Mesendoderm (in vitro differentiated cells): ENCODE data around the gene ICA1.

Source experiments
- DNase-seq: peaks from one replicate; pipeline ENCODE4 v3.0.0; 2013
- H2AK5ac ChIP-seq: 2 replicates; pipeline ENCODE4 v1.6.1; 2013; ENCODE audit warnings: low read length, inconsistent platforms
- H2BK120ac ChIP-seq: 2 replicates; pipeline ENCODE4 v1.6.1; 2013; ENCODE audit warnings: low read depth, mild to moderate bottlenecking, low read length, moderate library complexity, mixed read lengths
- H2BK15ac ChIP-seq: replicated peaks from 2 replicates; pipeline ENCODE4 v1.6.1; 2013; ENCODE audit warnings: low read depth, mild to moderate bottlenecking, moderate library complexity
- H2BK5ac ChIP-seq: 2 replicates; pipeline ENCODE4 v1.6.1; 2013; ENCODE audit warnings: low read length, inconsistent platforms
- H3K18ac ChIP-seq: 2 replicates; pipeline ENCODE4 v1.6.1; 2013; ENCODE audit warnings: mild to moderate bottlenecking, low read length, mixed read lengths
- H3K23ac ChIP-seq: one replicate; pipeline ENCODE4 v1.6.1; 2013; ENCODE audit warnings: low read length
- H3K27ac ChIP-seq: 2 replicates; pipeline ENCODE4 v1.5.1; 2013; ENCODE audit warnings: low read depth, mild to moderate bottlenecking, inconsistent platforms, low read length, moderate library complexity
- H3K27me3 ChIP-seq: 2 replicates; pipeline ENCODE4 v1.6.1; 2013; ENCODE audit warnings: low read length, control low read depth, mild to moderate bottlenecking, inconsistent platforms; ENCODE audit not compliant: insufficient read depth, poor library complexity
- H3K36me3 ChIP-seq: 2 replicates; pipeline ENCODE4 v1.6.1; 2013; ENCODE audit warnings: low read length, inconsistent platforms; ENCODE audit not compliant: control insufficient read depth, insufficient read depth
- H3K4ac ChIP-seq: one replicate; pipeline ENCODE4 v1.6.1; 2013; ENCODE audit warnings: low read depth, mild to moderate bottlenecking, low read length, moderate library complexity
- H3K4me1 ChIP-seq: 2 replicates; pipeline ENCODE4 v1.6.1; 2013; ENCODE audit warnings: low read depth, low read length, inconsistent platforms; ENCODE audit not compliant: control insufficient read depth
- H3K4me2 ChIP-seq: 2 replicates; pipeline ENCODE4 v1.6.1; 2013; ENCODE audit warnings: low read length
- H3K4me3 ChIP-seq: 2 replicates; pipeline ENCODE4 v1.5.1; 2013; ENCODE audit warnings: mild to moderate bottlenecking, low read length
- H3K56ac ChIP-seq: one replicate; pipeline ENCODE4 v1.6.1; 2013; ENCODE audit warnings: low read length
- H3K79me1 ChIP-seq: 2 replicates; pipeline ENCODE4 v1.6.1; 2013; ENCODE audit warnings: low read length, inconsistent platforms
- H3K79me2 ChIP-seq: 2 replicates; pipeline ENCODE4 v1.6.1; 2013; ENCODE audit warnings: mild to moderate bottlenecking, low read length; ENCODE audit not compliant: control insufficient read depth, insufficient read depth
- H3K9ac ChIP-seq: 2 replicates; pipeline ENCODE4 v1.6.1; 2013; ENCODE audit warnings: low read length, inconsistent platforms
- H4K5ac ChIP-seq: one replicate; pipeline ENCODE4 v1.6.1; 2013; ENCODE audit warnings: low read length
- H4K8ac ChIP-seq: one replicate; pipeline ENCODE4 v1.6.1; 2013; ENCODE audit warnings: low read depth, mild to moderate bottlenecking, control low read depth, low read length, moderate library complexity
- WGBS: extraction: QIAGEN DNeasy Blood & Tissue Kit; methylation state at CpG from one replicate; pipeline ENCODE4 v1.1.7; 2013; ENCODE audit warnings: low lambda C conversion rate, missing lambda C conversion rate; ENCODE audit not compliant: insufficient coverage; ENCODE audit errors: extremely low coverage; 5-methylcytosine and 5-hydroxymethylcytosine counted together

The ICA1 gene

GRCh38 chr7:8144856-8145255 is 117.1 kb downstream of the ICA1 start:
- H3K56ac ChIP-seq: no peak overlapping the region
- no peak overlapping the region for H2AK5ac ChIP-seq
- H2BK5ac ChIP-seq: no peak overlapping the region
- WGBS: no CpG with 5 or more reads among the region's 4 CpGs
- H3K27me3 ChIP-seq: no peaks in the 10 kb centered on the region
- H3K4me3 ChIP-seq: no peak overlapping the region
- H2BK120ac ChIP-seq: no peak overlapping the region
- no peaks in the 10 kb centered on the region for H3K36me3 ChIP-seq
- H4K5ac ChIP-seq: no peak overlapping the region
- H3K18ac ChIP-seq: no peak overlapping the region
- H3K27ac ChIP-seq: no peak overlapping the region
- H3K9ac ChIP-seq: no peak overlapping the region
- no peak overlapping the region for H3K4ac ChIP-seq
- no peak overlapping the region for H2BK15ac ChIP-seq
- H3K4me2 ChIP-seq: no peak overlapping the region
- no peaks in the 10 kb centered on the region for H3K4me1 ChIP-seq
- H3K79me2 ChIP-seq: no peaks in the 10 kb centered on the region
- H4K8ac ChIP-seq: no peak overlapping the region
- DNase-seq: no peak
- H3K79me1 ChIP-seq: no peaks in the 10 kb centered on the region
- H3K23ac ChIP-seq: no peak overlapping the region

- H4K8ac ChIP-seq: no peak overlapping the region
- WGBS: no CpG with 5 or more reads among the region's 6 CpGs
These were observed 118.7 kb downstream of the ICA1 start for GRCh38 chr7:8143151-8143874.

GRCh38 chr7:8142477-8142876 is 119.5 kb downstream of the ICA1 start:
- no peak overlapping the region for H3K4me3 ChIP-seq
- no peak for DNase-seq
- no peak overlapping the region for H3K4ac ChIP-seq
- no peak overlapping the region for H2BK5ac ChIP-seq
- H2BK120ac ChIP-seq: no peak overlapping the region
- H4K5ac ChIP-seq: no peak overlapping the region
- no peak overlapping the region for H2AK5ac ChIP-seq
- no peaks in the 10 kb centered on the region for H3K4me1 ChIP-seq
- H3K27ac ChIP-seq: no peak overlapping the region
- no peaks in the 10 kb centered on the region for H3K79me1 ChIP-seq
- H3K4me2 ChIP-seq: no peak overlapping the region
- no peaks in the 10 kb centered on the region for H3K27me3 ChIP-seq
- no peak overlapping the region for H3K18ac ChIP-seq
- no CpG with 5 or more reads among the region's 2 CpGs for WGBS
- H2BK15ac ChIP-seq: no peak overlapping the region
- no peaks in the 10 kb centered on the region for H3K79me2 ChIP-seq
- H4K8ac ChIP-seq: no peak overlapping the region
- no peak overlapping the region for H3K56ac ChIP-seq
- H3K23ac ChIP-seq: no peak overlapping the region
- H3K36me3 ChIP-seq: no peaks in the 10 kb centered on the region
- H3K9ac ChIP-seq: no peak overlapping the region

More at GRCh38 chr7:8143151-8143874, 118.7 kb downstream of the ICA1 start:
- Histone ChIP-seq H4K5ac (no peak overlapping the region), H2BK5ac (no peak overlapping the region), H3K9ac (no peak overlapping the region), H3K4me1 (no peaks in the 10 kb centered on the region), H3K56ac (no peak overlapping the region), H2BK120ac (no peak overlapping the region), H3K4ac (no peak overlapping the region), H3K27ac (no peak overlapping the region), H3K23ac (no peak overlapping the region), H3K79me2 (no peaks in the 10 kb centered on the region), H2AK5ac (no peak overlapping the region), H3K4me3 (no peak overlapping the region), H2BK15ac (no peak overlapping the region), H3K36me3 (no peaks in the 10 kb centered on the region), H3K79me1 (no peaks in the 10 kb centered on the region), H3K27me3 (no peaks in the 10 kb centered on the region), H3K4me2 (no peak overlapping the region), H3K18ac (peak overlapping the region; percentile 30)
- DNase-seq: peak; percentile 41

- H3K4ac ChIP-seq: no peak overlapping the region
- H3K4me1 ChIP-seq: no peaks in the 10 kb centered on the region
- no peak overlapping the region for H3K27ac ChIP-seq
- no peak overlapping the region for H3K9ac ChIP-seq
- H3K27me3 ChIP-seq: no peaks in the 10 kb centered on the region
- no CpG with 5 or more reads among the region's 4 CpGs for WGBS
- no peak for DNase-seq
- H2BK5ac ChIP-seq: no peak overlapping the region
- no peaks in the 10 kb centered on the region for H3K79me2 ChIP-seq
- no peak overlapping the region for H3K18ac ChIP-seq
- no peak overlapping the region for H3K23ac ChIP-seq
- no peak overlapping the region for H3K4me3 ChIP-seq
- H3K36me3 ChIP-seq: no peaks in the 10 kb centered on the region
- no peak overlapping the region for H2BK15ac ChIP-seq
- no peak overlapping the region for H4K8ac ChIP-seq
- H3K79me1 ChIP-seq: no peaks in the 10 kb centered on the region
- no peak overlapping the region for H3K56ac ChIP-seq
- no peak overlapping the region for H4K5ac ChIP-seq
- H2BK120ac ChIP-seq: no peak overlapping the region
- H3K4me2 ChIP-seq: no peak overlapping the region
- H2AK5ac ChIP-seq: no peak overlapping the region
These were observed 120.9 kb downstream of the ICA1 start for GRCh38 chr7:8141070-8141469.

GRCh38 chr7:8136051-8136730 is 125.8 kb downstream of the ICA1 start:
- no peaks in the 10 kb centered on the region for H3K27me3 ChIP-seq
- H3K4me3 ChIP-seq: no peak overlapping the region
- peaks cover 3% of the 10 kb centered on the region for H3K4me1 ChIP-seq
- no peaks in the 10 kb centered on the region for H3K79me2 ChIP-seq
- H2BK15ac ChIP-seq: no peak overlapping the region
- no peak overlapping the region for H3K9ac ChIP-seq
- no peak for DNase-seq
- H3K36me3 ChIP-seq: no peaks in the 10 kb centered on the region
- H3K56ac ChIP-seq: no peak overlapping the region
- no peaks in the 10 kb centered on the region for H3K79me1 ChIP-seq
- no peak overlapping the region for H2BK120ac ChIP-seq
- H2AK5ac ChIP-seq: no peak overlapping the region
- H2BK5ac ChIP-seq: no peak overlapping the region
- H3K23ac ChIP-seq: no peak overlapping the region
- no peak overlapping the region for H4K5ac ChIP-seq
- no peak overlapping the region for H3K4ac ChIP-seq
- H3K27ac ChIP-seq: no peak overlapping the region
- no peak overlapping the region for H3K18ac ChIP-seq
- no peak overlapping the region for H4K8ac ChIP-seq
- no CpG with 5 or more reads among the region's 12 CpGs for WGBS
- no peak overlapping the region for H3K4me2 ChIP-seq
